Nasal cavity respiratory epithelium epithelial cell of viscerocranial mucosa (primary cell): ENCODE results near the gene PTX3. TPM values are rescaled to one million over a fixed set of nuclear protein-coding genes. Genes with fewer than 3 reads are reported as not detected.

Experiments
- total RNA-seq: library from RNA; depleted of rRNA; stranded (reverse); fragments of >200 nt; gene quantifications from 2 replicates; pipeline ENCODE4 v1.2.3, GENCODE V29; 2014

The PTX3 gene
- 1.7 and 7.5 TPM in 2 replicates for total RNA-seq

GRCh38 chr3:157436583-157437291, at the start of gene PTX3:
TSS of gene PTX3 (plus strand) at chr3:157436850. CDS start at chr3:157436934, 84 bp downstream.

Other genes starting within 250 kb of the PTX3 start
- gene VEPH1, start 66.6 kb downstream of the PTX3 start, total RNA-seq: 0.34 and 0.43 TPM in 2 replicates